Measurements from ENCODE around the gene TMPRSS13. TPM values are rescaled to one million over a fixed set of nuclear protein-coding genes. Genes with fewer than 3 reads are reported as not detected.

Gene TMPRSS13
- total and polyA plus RNA-seq, 9 of the 15 experiments (the other 6 are each of a cell fraction or from before 2014, with no cell fraction given) = 0.11 to 0.29 (median 0.15) TPM

- Histone ChIP-seq H3K27me3 (ENCODE audit: control insufficient read depth in 2 of 2, insufficient read depth in 2 of 2, low read length in 2 of 2) (peaks cover 11 to 44% of the 10 kb centered on the region in 2 experiments; a peak in 3 of 5 replicates), H3K27ac (ENCODE audit: extremely low read depth, low read depth, low read length) (no peak overlapping the region), H3K4me1 (replicated peaks in 1 of 2; ENCODE audit: control insufficient read depth in 2 of 2, insufficient read depth in 2 of 2, low read length in 2 of 2) (no peaks in the 10 kb centered on the region), H3K79me2 (ENCODE audit: control insufficient read depth, insufficient read depth, low read length) (no peaks in the 10 kb centered on the region), H4K20me1 (replicated peaks; ENCODE audit: control insufficient read depth, insufficient read depth, low read length) (no peaks in the 10 kb centered on the region), H3K36me3 (ENCODE audit: control insufficient read depth, insufficient read depth, low read length) (no peaks in the 10 kb centered on the region), H3K4me3 (no peak overlapping the region), H3K9me3 (replicated peaks; ENCODE audit: control insufficient read depth, insufficient read depth, low read depth, low read length) (no peaks in the 10 kb centered on the region), H3K9me1 (ENCODE audit: control insufficient read depth, insufficient read depth, low read length) (peaks cover 2% of the 10 kb centered on the region), H3K9ac (ENCODE audit: insufficient read depth in 1 of 2, low read depth in 2 of 2, low read length in 2 of 2) (no peak overlapping the region), H2AFZ (ENCODE audit: low read depth, low read length) (no peak overlapping the region), H3K4me2 (ENCODE audit: insufficient read depth, low read length) (no peak overlapping the region)
- 23% methylated on average over 4 of the region's 4 CpGs for WGBS (ENCODE audit: insufficient coverage, low coverage, missing lambda C conversion rate)
- no TSS peak for BruUV-seq (replicated peaks)
- FAIRE-seq = no peak
- POLR2A ChIA-PET = interaction anchor here (0.7 kb wide), 1 partner anchor 1132 kb away, joined by 3 read pairs; no protein-coding TSS in a partner anchor
- ATAC-seq = no peak
- CTCF ChIA-PET (ENCODE audit: low intra/inter-chr PET ratio) = no interaction called here
- DNase-seq (ENCODE audit: extremely low read depth in 1 of 4, low spot score in 3 of 4) = no peak
- intact Hi-C loops (cut with micrococcal nuclease) = no loop called here
- in situ Hi-C loops (cut with MboI) = no loop called here
- TF ChIP-seq AFF1 (IDR thresholded peaks at IDR 0.05; ENCODE audit: low read depth in 1 of 2, partially characterized antibody in 2 of 2) (no peak), ZC3H8 (IDR thresholded peaks at IDR 0.05) (no peak), NR2F6 (CRISPR knock-in tag; IDR thresholded peaks at IDR 0.05) (no peak), ATF6 (CRISPR knock-in tag; IDR thresholded peaks at IDR 0.05) (no peak)
Observed at GRCh38 chr11:117923275-117923674, 5.9 kb downstream of the TMPRSS13 start.

Data from K562 (cell line).